Stomach smooth muscle (tissue), 2 donors: ENCODE measurements around the gene ZC3H8.

ENCODE experiments used
- H3K27ac ChIP-seq: one replicate; pipeline ENCODE4 v1.7.0; 2013; ENCODE audit warnings: mild to moderate bottlenecking, low read length, inconsistent platforms
- H3K27me3 ChIP-seq, 2 donors: one replicate each; pipeline ENCODE4 v1.7.0; 2013; ENCODE audit warnings: low read length in 2 of 2; ENCODE audit not compliant: insufficient read depth in 2 of 2, control insufficient read depth in 1 of 2
- H3K36me3 ChIP-seq, 2 donors: one replicate each; pipeline ENCODE4 v1.7.0; 2013; ENCODE audit warnings: low read length in 2 of 2; ENCODE audit not compliant: control insufficient read depth in 2 of 2, insufficient read depth in 2 of 2
- H3K4me1 ChIP-seq: one replicate; pipeline ENCODE4 v1.7.0; 2013; ENCODE audit warnings: low read length; ENCODE audit not compliant: control insufficient read depth, insufficient read depth
- H3K4me3 ChIP-seq, 2 donors: one replicate each; pipeline ENCODE4 v1.7.0; 2013; ENCODE audit warnings: low read length in 2 of 2
- H3K9ac ChIP-seq, 2 donors: one replicate each; pipeline ENCODE4 v1.7.0; 2013; ENCODE audit warnings: low read length in 2 of 2, mild to moderate bottlenecking in 1 of 2
- H3K9me3 ChIP-seq, 2 donors: one replicate each; pipeline ENCODE4 v1.7.0; 2013; ENCODE audit warnings: low read length in 2 of 2; ENCODE audit not compliant: control insufficient read depth in 2 of 2
- donor health status: healthy.
- donor health status: Pancreatic carcinoma.

The ZC3H8 gene

DNA sequence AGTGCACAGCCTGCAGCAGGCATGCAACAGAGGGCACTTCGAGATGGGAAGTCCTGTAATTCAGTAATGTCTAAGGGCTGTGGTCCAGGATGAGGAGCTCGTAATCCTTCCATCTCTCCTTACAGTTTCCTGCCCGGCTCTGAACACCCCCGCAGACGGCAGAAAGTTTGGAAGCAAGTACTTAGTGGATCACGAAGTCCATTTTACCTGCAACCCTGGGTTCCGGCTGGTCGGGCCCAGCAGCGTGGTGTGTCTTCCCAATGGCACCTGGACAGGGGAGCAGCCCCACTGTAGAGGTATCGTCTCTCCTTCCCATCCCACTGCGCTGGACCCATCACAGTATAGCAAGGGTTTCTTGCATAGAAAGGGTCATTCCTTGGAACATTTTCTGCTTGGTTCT is 90.0 kb downstream of the ZC3H8 start:
- Histone ChIP-seq H3K9me3 (no peaks in the 10 kb centered on the region), H3K27ac (no peak overlapping the region)

DNA sequence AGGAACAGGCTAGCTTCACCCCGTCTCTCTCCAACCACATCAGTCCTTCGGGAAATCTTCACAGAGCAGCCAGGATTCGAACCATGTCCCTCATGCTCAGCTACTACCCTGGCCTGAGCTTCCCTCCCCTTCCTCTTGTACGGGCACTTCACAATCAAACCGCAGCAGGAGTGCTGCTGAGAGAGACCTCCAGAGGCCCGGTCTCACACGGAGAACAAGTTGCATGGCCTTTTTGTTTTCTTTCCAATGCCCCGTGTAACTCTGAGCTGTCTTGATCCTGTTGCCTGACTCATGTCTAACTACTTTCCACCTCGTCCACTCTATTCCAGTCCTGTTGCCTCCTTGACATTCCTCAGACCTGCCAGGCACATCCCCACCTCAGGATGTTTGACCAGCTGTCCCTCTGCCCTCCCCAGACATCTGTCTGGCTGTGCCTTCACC is 91.3 kb downstream of the ZC3H8 start:
- no peak overlapping the region for H3K27ac ChIP-seq
- H3K4me3 ChIP-seq: no peak overlapping the region
- H3K9ac ChIP-seq: no peak overlapping the region
- H3K4me1 ChIP-seq: no peaks in the 10 kb centered on the region
- H3K36me3 ChIP-seq: no peaks in the 10 kb centered on the region
- no peaks in the 10 kb centered on the region for H3K9me3 ChIP-seq
- H3K27me3 ChIP-seq: no peaks in the 10 kb centered on the region

More for the DNA sequence above, 90.0 kb downstream of the ZC3H8 start:
- no peaks in the 10 kb centered on the region for H3K27me3 ChIP-seq
- H3K36me3 ChIP-seq: no peaks in the 10 kb centered on the region
- no peak overlapping the region for H3K9ac ChIP-seq
- no peak overlapping the region for H3K4me3 ChIP-seq
- H3K4me1 ChIP-seq: no peaks in the 10 kb centered on the region

DNA sequence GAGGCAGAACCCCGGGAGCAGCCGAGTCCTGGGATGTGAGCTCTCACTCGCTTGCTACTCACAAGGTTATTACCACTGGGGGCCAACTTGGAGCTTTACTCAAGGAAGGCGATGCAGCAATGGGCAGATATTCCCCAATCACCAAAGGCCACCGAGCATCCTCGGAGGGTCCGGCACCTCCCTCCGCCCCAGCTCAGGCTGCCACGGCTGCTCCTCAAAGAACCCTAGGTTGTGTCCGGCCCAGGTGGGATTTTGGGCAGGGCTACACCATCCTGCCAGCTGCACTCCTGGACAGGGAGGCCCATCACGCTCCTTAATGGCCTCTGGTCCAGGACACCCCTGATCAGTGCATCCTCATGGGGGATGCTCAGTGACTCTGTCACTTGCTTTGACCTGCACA is 91.9 kb downstream of the ZC3H8 start:
- H3K4me1 ChIP-seq: no peaks in the 10 kb centered on the region
- H3K27me3 ChIP-seq: no peaks in the 10 kb centered on the region
- H3K9me3 ChIP-seq: no peaks in the 10 kb centered on the region
- H3K27ac ChIP-seq: no peak overlapping the region
- no peak overlapping the region for H3K9ac ChIP-seq
- no peaks in the 10 kb centered on the region for H3K36me3 ChIP-seq
- H3K4me3 ChIP-seq: no peak overlapping the region

DNA sequence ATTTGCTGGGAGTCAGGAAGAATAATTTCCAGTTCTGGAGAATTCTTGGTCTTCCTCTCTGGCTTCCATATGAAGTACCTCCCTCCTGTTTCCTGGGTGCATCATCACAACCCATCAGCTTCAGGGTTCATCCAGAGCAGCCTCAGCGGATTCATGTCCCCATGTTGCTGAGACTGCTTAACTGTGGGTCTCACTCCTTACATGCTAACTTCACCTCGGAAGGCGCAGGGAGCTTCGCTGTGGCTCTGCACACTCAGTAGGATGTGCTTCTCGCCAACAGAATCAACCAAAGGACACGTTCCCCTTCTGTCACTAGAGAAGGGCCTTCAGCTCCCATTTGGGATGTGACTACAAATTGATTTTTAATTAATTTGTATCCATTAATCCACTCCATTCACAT is 92.5 kb downstream of the ZC3H8 start:
- no peaks in the 10 kb centered on the region for H3K9me3 ChIP-seq
- no peak overlapping the region for H3K27ac ChIP-seq
- H3K4me3 ChIP-seq: no peak overlapping the region
- H3K36me3 ChIP-seq: no peaks in the 10 kb centered on the region
- H3K9ac ChIP-seq: no peak overlapping the region
- no peaks in the 10 kb centered on the region for H3K4me1 ChIP-seq
- H3K27me3 ChIP-seq: no peaks in the 10 kb centered on the region
